H1 (cell line): ENCODE data around the gene CFAP100. TPM values are rescaled to one million over a fixed set of nuclear protein-coding genes. Genes with fewer than 3 reads are reported as not detected.

Experiments
- CTCF ChIA-PET: fragments of 300-600 bp; sonication (Branson Sonifier 250); formaldehyde crosslinking; loops from one replicate; lab custom pipeline; 2021; ENCODE audit not compliant: partially characterized antibody; lab: Charles Lee
- POLR2A ChIA-PET: fragments of 300-600 bp; sonication (Branson Sonifier 250); formaldehyde crosslinking; loops from one replicate; lab custom pipeline; 2021; ENCODE audit warnings: inconsistent platforms; ENCODE audit not compliant: partially characterized antibody; lab: Charles Lee
- DNase-seq, 2 experiments: peaks; one replicate each; pipeline versions ENCODE4 v3.0.0 to v3.0.0-alpha.2; 2010 to 2022; ENCODE audit warnings: low spot score in 2 of 2, low read depth in 1 of 2, mixed read lengths in 1 of 2
- FAIRE-seq: peaks from 2 replicates; lab custom pipeline; 2011; peaks lifted over from hg19 to GRCh38; lab: Jason Lieb, UNC
- H2AFZ ChIP-seq: 2 replicates; pipeline ENCODE4 v1.8.1; 2012; ENCODE audit warnings: low read length, inconsistent platforms
- H2AK5ac ChIP-seq: 2 replicates; pipeline ENCODE4 v1.6.1; 2013; ENCODE audit warnings: low read depth, low read length
- H2BK120ac ChIP-seq: replicated peaks from 2 replicates; pipeline ENCODE3; 2013; ENCODE audit warnings: low read depth, low read length, inconsistent platforms
- H2BK12ac ChIP-seq: 2 replicates; pipeline ENCODE4 v1.6.1; 2013; ENCODE audit warnings: low read depth, low read length
- H2BK15ac ChIP-seq: 2 replicates; pipeline ENCODE4 v1.6.1; 2013; ENCODE audit warnings: low read length
- H2BK20ac ChIP-seq: 2 replicates; pipeline ENCODE4 v1.6.1; 2013; ENCODE audit warnings: low read length
- H2BK5ac ChIP-seq: 2 replicates; pipeline ENCODE4 v1.6.1; 2013; ENCODE audit warnings: low read depth, low read length
- H3K14ac ChIP-seq: 2 replicates; pipeline ENCODE4 v1.6.1; 2013; ENCODE audit warnings: inconsistent platforms; ENCODE audit not compliant: insufficient read length
- H3K18ac ChIP-seq: 2 replicates; pipeline ENCODE4 v1.6.1; 2013; ENCODE audit warnings: low read length; ENCODE audit errors: extremely low read depth
- H3K23ac ChIP-seq: 2 replicates; pipeline ENCODE4 v1.6.1; 2013; ENCODE audit warnings: inconsistent platforms; ENCODE audit not compliant: insufficient read length
- H3K23me2 ChIP-seq: 2 replicates; pipeline ENCODE4 v1.6.1; 2013; ENCODE audit warnings: low read depth, low read length
- H3K27ac ChIP-seq: 2 replicates; pipeline ENCODE4 v1.6.1; 2011; ENCODE audit warnings: low read depth, low read length, inconsistent platforms
- H3K27me3 ChIP-seq, 4 experiments: replicated peaks in 1 of 4; 1 replicate in 1 of 4; 2 replicates in 3 of 4; pipeline versions ENCODE4 v1.6.1 to v1.8.1; 2011 to 2013; ENCODE audit warnings: low read length in 3 of 4, mild to moderate bottlenecking in 3 of 4, inconsistent platforms in 2 of 4, mixed read lengths in 2 of 4, moderate library complexity in 1 of 4; ENCODE audit not compliant: control insufficient read depth in 3 of 4, insufficient read depth in 3 of 4; ENCODE audit errors: extremely low read depth in 1 of 4
- H3K36me3 ChIP-seq, 4 experiments: 2 replicates each; pipeline versions ENCODE4 v1.6.1 to v1.8.1; 2011 to 2013; ENCODE audit warnings: mild to moderate bottlenecking in 4 of 4, low read length in 3 of 4, moderate library complexity in 2 of 4, control low read depth in 1 of 4, inconsistent platforms in 1 of 4; ENCODE audit not compliant: insufficient read depth in 4 of 4, control insufficient read depth in 2 of 4
- H3K4ac ChIP-seq: replicated peaks from 2 replicates; pipeline ENCODE3; 2013; ENCODE audit warnings: low read length, low read depth, mixed read lengths, inconsistent platforms; ENCODE audit not compliant: insufficient read length
- H3K4me1 ChIP-seq, 4 experiments: replicated peaks in 1 of 4; 1 replicate in 1 of 4; 2 replicates in 3 of 4; pipeline versions ENCODE4 v1.6.1 to v1.8.1; 2011 to 2013; ENCODE audit warnings: low read length in 3 of 4, inconsistent platforms in 2 of 4, mixed read lengths in 1 of 4; ENCODE audit not compliant: insufficient read depth in 4 of 4, control insufficient read depth in 3 of 4
- H3K4me2 ChIP-seq, 2 experiments: 2 replicates each; pipeline versions ENCODE4 v1.6.1 to v1.8.1; 2011 to 2013; ENCODE audit warnings: low read depth in 2 of 2, low read length in 2 of 2, control low read depth in 1 of 2, inconsistent platforms in 1 of 2, mild to moderate bottlenecking in 1 of 2; ENCODE audit not compliant: insufficient read depth in 1 of 2
- H3K4me3 ChIP-seq, 4 experiments: fragments of 200-600, 300-600 bp in 1 of 4; sonication (generic), shearing (Covaris generic), sonication (Bioruptor Twin) in 1 of 4; 2 replicates each; pipeline versions ENCODE4 v1.5.1 to v1.8.1; 2011 to 2016; ENCODE audit warnings: low read length in 4 of 4, low read depth in 3 of 4, control low read depth in 2 of 4, inconsistent platforms in 2 of 4, mild to moderate bottlenecking in 2 of 4, mixed read lengths in 1 of 4, moderate library complexity in 1 of 4; ENCODE audit not compliant: insufficient read depth in 2 of 4; ENCODE audit errors: extremely low read depth in 1 of 4
- H3K56ac ChIP-seq: replicated peaks from 2 replicates; pipeline ENCODE3; 2013; ENCODE audit warnings: low read depth, mild to moderate bottlenecking, mixed read lengths, low read length, inconsistent platforms; ENCODE audit not compliant: insufficient read length
- H3K79me1 ChIP-seq: 2 replicates; pipeline ENCODE4 v1.6.1; 2013; ENCODE audit warnings: low read depth, low read length, control low read depth
- H3K79me2 ChIP-seq, 2 experiments: 2 replicates each; pipeline versions ENCODE4 v1.6.1 to v1.8.1; 2012 to 2013; ENCODE audit warnings: low read length in 2 of 2, mild to moderate bottlenecking in 2 of 2, inconsistent platforms in 1 of 2; ENCODE audit not compliant: insufficient read depth in 2 of 2, control insufficient read depth in 1 of 2
- H3K9ac ChIP-seq, 4 experiments: replicated peaks in 1 of 4; 1 replicate in 1 of 4; 2 replicates in 3 of 4; pipeline versions ENCODE4 v1.6.1 to v1.8.1; 2011 to 2013; ENCODE audit warnings: low read depth in 3 of 4, low read length in 3 of 4, control low read depth in 2 of 4, mild to moderate bottlenecking in 2 of 4, moderate library complexity in 2 of 4, inconsistent platforms in 1 of 4; ENCODE audit errors: extremely low read depth in 1 of 4
- H3K9me3 ChIP-seq, 2 experiments: 2 replicates each; pipeline versions ENCODE4 v1.6.1 to v1.8.1; 2012 to 2013; ENCODE audit warnings: mild to moderate bottlenecking in 2 of 2, moderate library complexity in 2 of 2, control low read depth in 1 of 2, inconsistent platforms in 1 of 2, low read depth in 1 of 2, low read length in 1 of 2, mixed read lengths in 1 of 2; ENCODE audit not compliant: insufficient read depth in 2 of 2
- H4K20me1 ChIP-seq, 2 experiments: replicated peaks in 1 of 2; 2 replicates each; pipeline versions ENCODE3 to v1.8.1; 2011 to 2013; ENCODE audit warnings: inconsistent platforms in 2 of 2, low read length in 2 of 2, mild to moderate bottlenecking in 1 of 2; ENCODE audit not compliant: insufficient read depth in 2 of 2, control insufficient read depth in 1 of 2
- H4K5ac ChIP-seq: 2 replicates; pipeline ENCODE4 v1.6.1; 2013; ENCODE audit warnings: low read length, low read depth, mixed read lengths, inconsistent platforms; ENCODE audit not compliant: insufficient read length
- H4K8ac ChIP-seq: 2 replicates; pipeline ENCODE4 v1.8.0; 2013; ENCODE audit warnings: mild to moderate bottlenecking, moderate library complexity, low read length, inconsistent platforms; ENCODE audit not compliant: insufficient read depth; ENCODE audit errors: extremely low read depth
- H4K91ac ChIP-seq: replicated peaks from 2 replicates; pipeline ENCODE3; 2013; ENCODE audit warnings: low read length, mixed read lengths, inconsistent platforms; ENCODE audit not compliant: insufficient read length
- EP300 ChIP-seq, 2 experiments: IDR thresholded peaks; 1 replicate in 1 of 2; 2 replicates in 1 of 2; pipeline ENCODE4 v1.6.1; 2011 to 2012; ENCODE audit warnings: low read depth in 2 of 2, low read length in 2 of 2, mild to moderate bottlenecking in 2 of 2, borderline replicate concordance in 1 of 2, inconsistent platforms in 1 of 2, moderate library complexity in 1 of 2
- FOSL1 ChIP-seq: IDR thresholded peaks from 2 replicates; pipeline ENCODE4 v1.6.1; 2011; ENCODE audit warnings: mild to moderate bottlenecking, low read depth, low read length, moderate library complexity; ENCODE audit not compliant: insufficient read depth
- HDAC6 ChIP-seq: IDR thresholded peaks from one replicate; pipeline ENCODE4 v1.7.1; 2012; ENCODE audit warnings: low read depth, mild to moderate bottlenecking, inconsistent platforms, low read length, moderate library complexity
- USF2 ChIP-seq: IDR thresholded peaks from 2 replicates; pipeline ENCODE4 v1.6.1; 2011; ENCODE audit warnings: low read length, improper control_type of control experiment
- WGBS, 2 experiments: shearing (Covaris generic) in 1 of 2; methylation state at CpG; one replicate each; pipeline versions ENCODE4 v1.1.6 to v1.1.7; 2013 to 2015; ENCODE audit warnings: low lambda C conversion rate in 2 of 2, mixed read lengths in 2 of 2, inconsistent platforms in 1 of 2, low coverage in 1 of 2, missing lambda C conversion rate in 1 of 2; ENCODE audit not compliant: insufficient replicate concordance in 2 of 2, insufficient coverage in 1 of 2, insufficient read length in 1 of 2; ENCODE audit errors: extremely low coverage in 1 of 2, missing lambda C conversion rate in 1 of 2; 5-methylcytosine and 5-hydroxymethylcytosine counted together
- polyA plus RNA-seq, 7 experiments: library from polyadenylated mRNA; depleted of rRNA in 3 of 7; stranded (reverse) in 5 of 7; unstranded in 2 of 7; fragments of >200 nt in 5 of 7; fragments of 200-250 nt in 2 of 7; gene quantifications; 1 replicate in 5 of 7; 2 replicates in 1 of 7; 4 replicates in 1 of 7; pipeline versions ENCODE4 v1.2.1 to v1.2.3, GENCODE V29; 2011 to 2013; ENCODE audit warnings: missing spikeins in 2 of 7, mixed read lengths in 2 of 7
- total RNA-seq: library from RNA; stranded (reverse); fragmentation: NEBNext Ultra II Directional; extraction: Animal tissue kit (Norgen Biotek cat#: 25700); gene quantifications from 2 replicates; pipeline ENCODE4 v1.2.1, GENCODE V29; 2021

The CFAP100 gene
- total and polyA plus RNA-seq, 2 of the 8 experiments (the other 6 are each of a cell fraction or from before 2014, with no cell fraction given): 0.17 TPM; not detected in 1

DNA sequence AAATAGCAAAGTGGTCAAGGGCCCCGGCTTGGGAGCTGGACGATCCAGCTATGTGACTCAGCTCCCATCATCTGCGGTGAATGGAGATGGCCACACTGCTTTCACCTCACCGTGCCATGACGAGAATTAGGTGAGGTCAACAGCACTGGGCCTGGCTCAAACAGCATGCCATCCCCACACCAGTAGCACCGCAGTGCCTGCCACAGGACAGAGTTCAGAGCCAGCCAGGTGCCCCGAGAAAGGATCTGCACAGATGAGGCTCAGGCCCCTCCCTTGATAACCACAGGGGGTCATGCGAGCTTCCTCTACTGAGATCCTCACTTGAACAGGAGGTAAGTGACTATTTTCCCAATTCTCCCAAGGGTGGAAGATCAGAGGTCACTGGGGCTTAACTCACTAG lies 51.6 kb downstream of the CFAP100 start:
- Histone ChIP-seq H2BK12ac (no peak overlapping the region), H3K23ac (no peak overlapping the region), H3K18ac (no peak overlapping the region), H3K14ac (no peak overlapping the region), H3K4me3 (no peak overlapping the region), H3K36me3 (peaks cover 0 to 4% (median 2%) of the 10 kb centered on the region in 4 experiments; a peak in 5 of 8 replicates), H4K5ac (no peak overlapping the region), H4K91ac (no peak overlapping the region), H3K27me3 (no peaks in the 10 kb centered on the region), H3K23me2 (0 out of 2 replicates have a peak, but pooled peaks cover 2% of the 10 kb centered on the region), H3K4me1 (peaks cover 0 to 9% (median 2%) of the 10 kb centered on the region in 4 experiments; a peak in 3 of 7 replicates), H3K27ac (no peak overlapping the region), H2BK120ac (no peak overlapping the region), H2BK15ac (no peak overlapping the region), H2BK20ac (no peak overlapping the region), H3K79me1 (peaks cover 3% of the 10 kb centered on the region; the same call in 1 of the 2 replicates), H3K79me2 (no peaks in the 10 kb centered on the region; a peak in 1 of 4 replicates), H3K9ac (no peak overlapping the region), H3K4me2 (no peak overlapping the region), H4K20me1 (peaks cover 3 to 5% of the 10 kb centered on the region in 2 experiments), H2BK5ac (no peak overlapping the region), H3K4ac (no peak overlapping the region), H3K9me3 (no peaks in the 10 kb centered on the region), H3K56ac (no peak overlapping the region), H2AK5ac (no peak overlapping the region), H4K8ac (no peak overlapping the region), H2AFZ (no peak overlapping the region)
- POLR2A ChIA-PET: interaction anchor here (1.4 to 4.7 kb wide), 3 partner anchors 10 to 97 kb away, joined by 3 to 13 read pairs (median 6); no protein-coding TSS in a partner anchor
- TF ChIP-seq HDAC6: no peak
- TF ChIP-seq FOSL1: no peak
- TF ChIP-seq EP300 (IDR thresholded peaks at IDR 0.05; ENCODE audit: borderline replicate concordance in 1 of 2, low read depth in 2 of 2, low read length in 2 of 2): no peak
- no peak for TF ChIP-seq USF2
- WGBS, 2 experiments: 80% methylated on average over 8 of the region's 8 CpGs; no CpG with 5 or more reads in 1 of the 2 experiments
- FAIRE-seq: no peak
- DNase-seq: no peak
- CTCF ChIA-PET: interaction anchor here (0.6 to 1.7 kb wide), 5 partner anchors 10 to 314 kb away, joined by 3 to 4 read pairs (median 3); no protein-coding TSS in a partner anchor
